A673 (cell line): ENCODE results near the gene TNNI3. TPM values are rescaled to one million over a fixed set of nuclear protein-coding genes. Genes with fewer than 3 reads are reported as not detected.
"Not testable (repeated sequence)": the region's sequence is repeated elsewhere in the genome, so short reads cannot be mapped to it uniquely, and the experiment has no call there.

ENCODE experiments used
- BruUV-seq: library from RNA; stranded (reverse); fragments of 400-500 nt; replicated peaks from 2 replicates; lab custom pipeline; 2021; lab: Mats Ljungman, UMichigan
- CTCF ChIA-PET: fragments of 300-600 bp; sonication (Branson Sonifier 250); formaldehyde crosslinking; loops from one replicate; lab custom pipeline; 2022; ENCODE audit warnings: antibody characterized with exemption; lab: Charles Lee
- POLR2A ChIA-PET: fragments of 300-600 bp; sonication (Branson Sonifier 250); formaldehyde crosslinking; loops from one replicate; lab custom pipeline; 2022; ENCODE audit warnings: antibody characterized with exemption; ENCODE audit not compliant: low non-redundant PET; lab: Charles Lee
- DNase-seq: peaks from one replicate; pipeline ENCODE4 v3.0.0-alpha.2; 2015; ENCODE audit warnings: low spot score
- H3K27ac ChIP-seq: fragments of 200-600 bp; sonication (generic); 2 replicates; pipeline ENCODE4 v1.5.1; 2016; ENCODE audit warnings: mixed run types, low read depth, mild to moderate bottlenecking, mixed read lengths, antibody characterized with exemption, low read length; ENCODE audit not compliant: poor library complexity, severe bottlenecking
- H3K27me3 ChIP-seq: fragments of 200-600 bp; sonication (generic); replicated peaks from 2 replicates; pipeline ENCODE4 v1.6.1; 2017; ENCODE audit warnings: mixed run types, low read depth, mild to moderate bottlenecking, mixed read lengths, antibody characterized with exemption, low read length; ENCODE audit not compliant: insufficient read depth, poor library complexity
- H3K36me3 ChIP-seq: fragments of 200-600 bp; sonication (generic); 2 replicates; pipeline ENCODE4 v1.6.1; 2016; ENCODE audit warnings: mixed run types, mild to moderate bottlenecking, mixed read lengths, antibody characterized with exemption, low read length; ENCODE audit not compliant: insufficient read depth, poor library complexity, severe bottlenecking
- H3K4me1 ChIP-seq: fragments of 200-600 bp; sonication (generic); 2 replicates; pipeline ENCODE4 v1.6.1; 2017; ENCODE audit warnings: mixed run types, mild to moderate bottlenecking, mixed read lengths, antibody characterized with exemption, low read length; ENCODE audit not compliant: insufficient read depth, poor library complexity, severe bottlenecking
- H3K4me3 ChIP-seq: fragments of 200-600 bp; sonication (generic); 2 replicates; pipeline ENCODE4 v1.5.1; 2016; ENCODE audit warnings: low read depth, mixed run types, mild to moderate bottlenecking, mixed read lengths, low read length; ENCODE audit not compliant: poor library complexity, severe bottlenecking
- H3K9me3 ChIP-seq: fragments of 200-600 bp; sonication (generic); 2 replicates; pipeline ENCODE4 v1.6.1; 2016; ENCODE audit warnings: mixed run types, low read depth, mild to moderate bottlenecking, mixed read lengths, antibody characterized with exemption, low read length; ENCODE audit not compliant: poor library complexity, severe bottlenecking
- EZH2 ChIP-seq: fragments of 200-600 bp; sonication (generic); IDR thresholded peaks from 2 replicates; pipeline ENCODE4 v1.6.1; 2017; ENCODE audit warnings: borderline replicate concordance, low read depth, mild to moderate bottlenecking, mixed read lengths, antibody characterized with exemption, low read length; ENCODE audit not compliant: poor library complexity, severe bottlenecking
- intact Hi-C: fragments of 100-400 bp; cut with micrococcal nuclease; formaldehyde crosslinking; loops from one replicate; pipeline ENCODE4 v1.10.0; 2022; ENCODE audit not compliant: unreplicated experiment
- total RNA-seq: library from RNA; stranded (reverse); gene quantifications from 2 replicates; pipeline ENCODE4 v1.2.3, GENCODE V29; 2021
- TF ChIP-seq, protein P1 (sequence below): fragments of 300-800, 200-600 bp; sonication (generic); conservative IDR thresholded peaks from 2 replicates; pipeline ENCODE4 v1.5.1; 2017; ENCODE audit warnings: low read depth, mild to moderate bottlenecking, antibody characterized with exemption, low read length, moderate library complexity, mixed read lengths

Gene TNNI3
- total RNA-seq, 1 experiment from 2014 or later, result 12.8 TPM

DNA sequence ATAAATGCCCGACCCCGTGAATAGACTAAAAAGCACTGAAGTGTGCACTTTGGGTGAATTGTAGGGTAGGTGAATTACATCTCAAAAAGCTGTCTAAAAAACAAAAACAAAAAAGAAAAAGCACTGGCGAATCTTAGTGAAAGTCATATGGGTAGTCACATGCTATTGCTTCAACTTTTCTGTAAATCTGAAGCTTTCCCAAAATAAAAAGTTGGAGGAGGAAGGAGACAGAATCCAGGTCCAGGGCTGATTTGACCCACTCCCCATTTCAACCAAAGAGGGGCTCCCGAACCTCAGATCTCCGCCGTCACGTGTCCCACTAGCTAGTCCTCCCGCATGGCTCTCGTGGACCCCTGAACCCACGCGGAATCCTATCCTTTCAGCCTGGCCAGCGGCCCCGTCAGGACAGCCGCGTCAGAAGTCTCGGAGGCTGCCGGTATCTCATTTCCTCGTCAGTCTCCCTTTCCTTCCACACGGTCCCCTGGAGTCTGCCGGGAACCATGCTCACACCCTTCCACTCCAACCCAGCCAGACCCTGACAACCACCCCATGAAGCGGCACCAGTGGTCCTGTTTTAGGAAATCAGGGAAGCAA, 46.2 kb downstream of the TNNI3 start:
- peaks cover 2% of the 10 kb centered on the region for H3K36me3 ChIP-seq
- POLR2A ChIA-PET, result no interaction called here
- TF ChIP-seq, protein P1, sequence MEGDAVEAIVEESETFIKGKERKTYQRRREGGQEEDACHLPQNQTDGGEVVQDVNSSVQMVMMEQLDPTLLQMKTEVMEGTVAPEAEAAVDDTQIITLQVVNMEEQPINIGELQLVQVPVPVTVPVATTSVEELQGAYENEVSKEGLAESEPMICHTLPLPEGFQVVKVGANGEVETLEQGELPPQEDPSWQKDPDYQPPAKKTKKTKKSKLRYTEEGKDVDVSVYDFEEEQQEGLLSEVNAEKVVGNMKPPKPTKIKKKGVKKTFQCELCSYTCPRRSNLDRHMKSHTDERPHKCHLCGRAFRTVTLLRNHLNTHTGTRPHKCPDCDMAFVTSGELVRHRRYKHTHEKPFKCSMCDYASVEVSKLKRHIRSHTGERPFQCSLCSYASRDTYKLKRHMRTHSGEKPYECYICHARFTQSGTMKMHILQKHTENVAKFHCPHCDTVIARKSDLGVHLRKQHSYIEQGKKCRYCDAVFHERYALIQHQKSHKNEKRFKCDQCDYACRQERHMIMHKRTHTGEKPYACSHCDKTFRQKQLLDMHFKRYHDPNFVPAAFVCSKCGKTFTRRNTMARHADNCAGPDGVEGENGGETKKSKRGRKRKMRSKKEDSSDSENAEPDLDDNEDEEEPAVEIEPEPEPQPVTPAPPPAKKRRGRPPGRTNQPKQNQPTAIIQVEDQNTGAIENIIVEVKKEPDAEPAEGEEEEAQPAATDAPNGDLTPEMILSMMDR, result no peak
- TF ChIP-seq EZH2, result no peak
- H3K4me3 ChIP-seq, result no peak overlapping the region
- H3K9me3 ChIP-seq, result no peaks in the 10 kb centered on the region
- no TSS peak for BruUV-seq
- DNase-seq, result no peak
- intact Hi-C loops, result no loop called here
- H3K27me3 ChIP-seq, result no peaks in the 10 kb centered on the region
- CTCF ChIA-PET, result no interaction called here
- peaks cover 8% of the 10 kb centered on the region for H3K4me1 ChIP-seq
- H3K27ac ChIP-seq, result no peak overlapping the region

DNA sequence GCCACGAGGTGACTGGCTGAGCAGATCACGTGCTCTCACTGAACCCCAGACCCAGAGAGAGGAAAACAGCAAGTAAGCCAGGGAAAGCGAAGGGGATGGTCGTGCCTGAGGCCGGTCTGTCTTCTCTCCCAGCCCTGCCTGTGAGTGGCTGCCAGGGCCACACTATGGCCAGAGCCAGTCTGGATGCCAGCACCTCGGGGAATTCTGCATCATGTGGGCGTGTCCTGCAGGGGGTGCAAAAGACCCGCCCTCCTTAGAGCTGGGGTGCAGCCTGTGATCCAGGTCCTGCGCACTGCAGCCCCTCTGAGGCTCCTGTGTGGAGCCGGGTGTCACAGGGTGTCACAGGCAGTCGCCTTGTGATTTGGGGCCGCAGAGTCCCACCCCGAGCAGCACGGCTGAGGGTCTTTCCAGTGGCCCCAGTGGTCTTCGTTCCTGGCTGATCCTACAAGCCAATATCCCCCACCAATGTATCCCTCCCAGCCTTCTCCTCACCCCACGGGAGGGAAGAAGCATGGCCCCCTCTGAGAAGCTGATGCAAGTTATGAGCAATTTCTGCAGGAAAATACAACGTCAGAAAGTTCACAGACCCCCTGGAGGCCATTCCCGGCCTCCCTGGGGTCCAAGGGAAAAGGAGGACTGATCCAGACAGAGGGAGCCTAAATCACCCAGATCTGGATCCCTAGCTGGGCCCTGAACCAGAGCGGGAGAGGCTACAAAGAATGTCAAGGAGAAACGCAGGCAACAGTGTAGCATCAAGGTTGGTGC, 47.8 kb downstream of the TNNI3 start:
- Histone ChIP-seq H3K4me3 (no peak overlapping the region), H3K4me1 (no peaks in the 10 kb centered on the region), H3K27ac (peak overlapping the region; percentile 30), H3K27me3 (no peaks in the 10 kb centered on the region), H3K9me3 (no peaks in the 10 kb centered on the region), H3K36me3 (peaks cover 2% of the 10 kb centered on the region)
- POLR2A ChIA-PET, result interaction anchor here (0.7 kb wide), 1 partner anchor 105 kb away, joined by 4 read pairs; no protein-coding TSS in a partner anchor
- CTCF ChIA-PET, result interaction anchor here (0.6 kb wide), 1 partner anchor 975 kb away, joined by 4 read pairs; no protein-coding TSS in a partner anchor
- no peak for DNase-seq
- no TSS peak for BruUV-seq
- intact Hi-C loops, result no loop called here
- TF ChIP-seq, protein P1, result no peak
- TF ChIP-seq EZH2, result no peak

DNA sequence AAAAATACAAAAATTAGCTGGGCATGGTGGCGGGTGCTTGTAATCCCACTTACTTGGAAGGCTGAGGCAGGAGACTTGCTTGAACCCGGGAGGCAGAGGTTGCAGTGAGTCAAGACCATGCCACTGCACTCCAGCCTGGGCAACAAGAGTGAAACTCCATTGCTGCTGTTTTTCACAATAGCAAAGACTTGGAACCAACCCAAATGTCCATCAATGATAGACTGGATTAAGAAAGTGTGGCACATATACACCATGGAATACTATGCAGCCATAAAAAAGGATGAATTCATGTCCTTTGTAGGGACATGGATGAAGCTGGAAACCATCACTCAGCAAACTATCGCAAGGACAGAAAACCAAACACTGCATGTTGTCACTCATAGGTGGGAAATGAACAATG, 50.3 kb downstream of the TNNI3 start:
- CTCF ChIA-PET, result not testable (repeated sequence)

More for the DNA sequence above, 50.3 kb downstream of the TNNI3 start:
- H3K27ac ChIP-seq, DNase-seq, BruUV-seq, H3K4me1 ChIP-seq, H3K9me3 ChIP-seq, POLR2A ChIA-PET, intact Hi-C loops, H3K27me3 ChIP-seq, H3K4me3 ChIP-seq: not testable (repeated sequence)
- peaks cover 17% of the 10 kb centered on the region for H3K36me3 ChIP-seq
